ENCODE data around the gene HOXA7.

Gene HOXA7

DNA sequence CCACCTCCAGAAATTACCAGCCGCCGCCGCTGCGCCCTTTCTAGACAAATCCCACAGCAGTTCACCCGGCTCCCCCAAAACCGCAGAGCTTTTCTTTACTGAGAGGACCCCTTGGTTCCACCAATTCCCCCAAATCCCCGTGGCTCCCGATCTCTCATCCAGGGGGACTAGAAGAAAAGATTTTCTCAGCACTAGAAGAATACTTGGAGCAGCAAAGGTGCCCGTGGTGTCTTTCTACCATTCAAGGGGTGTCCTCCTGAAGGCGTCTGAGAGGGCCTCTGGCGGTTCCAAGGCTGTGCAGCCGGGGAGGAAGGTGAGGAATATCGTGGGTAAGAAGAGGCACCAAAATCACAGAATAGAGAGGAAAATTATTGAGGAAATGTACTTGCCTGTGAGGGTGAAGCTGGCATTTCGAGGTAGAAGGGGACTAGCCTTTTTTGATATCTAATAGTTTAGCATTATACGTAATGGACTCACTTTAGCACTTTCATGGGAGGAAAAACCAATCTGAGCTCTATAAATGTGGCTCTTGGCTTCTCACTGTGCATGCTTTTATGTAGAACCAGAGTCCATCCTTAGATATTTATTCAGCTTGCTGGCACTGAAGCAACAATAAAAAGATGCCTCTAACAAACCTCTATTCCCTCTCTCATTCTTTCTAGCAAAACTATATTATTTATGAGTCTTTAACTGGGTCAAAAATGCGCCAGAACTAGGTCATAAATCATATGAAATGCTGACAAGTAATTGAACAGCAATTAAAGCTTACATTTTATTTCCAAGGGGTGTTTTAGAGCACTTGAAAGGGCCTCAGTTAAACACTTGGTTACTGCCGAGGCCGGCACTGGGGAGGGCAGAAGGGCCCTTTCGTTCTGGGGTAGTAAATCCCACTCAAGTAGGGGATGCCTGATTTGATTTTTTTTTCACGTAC lies 40.2 kb downstream of the HOXA7 start:
- no peak for DNase-seq

- DNase-seq = no peak
These were observed 41.1 kb downstream of the HOXA7 start for GRCh38 chr7:27115221-27116026.

DNA sequence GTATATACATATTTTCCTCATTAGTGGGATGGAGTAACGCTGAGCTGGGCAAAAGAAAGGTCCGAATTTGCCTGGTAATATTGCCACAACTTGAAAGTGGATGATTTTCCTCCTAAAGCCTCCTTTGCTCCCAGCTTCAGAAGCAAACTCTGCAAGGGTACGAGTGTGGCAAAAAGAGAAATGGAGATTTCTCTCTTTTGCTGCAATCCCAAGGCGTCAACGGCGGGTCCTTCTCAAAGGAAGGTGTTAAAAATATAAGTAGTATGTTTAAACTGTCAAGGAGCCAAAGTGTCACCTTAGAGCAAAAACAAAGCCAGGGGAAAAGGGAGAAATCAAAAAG lies 41.6 kb downstream of the HOXA7 start:
- DNase-seq = no peak

- DNase-seq = no peak
These were observed 42.3 kb downstream of the HOXA7 start for GRCh38 chr7:27113991-27114769.

- no peak for DNase-seq
These were observed 43.2 kb downstream of the HOXA7 start for GRCh38 chr7:27112955-27113949.

GRCh38 chr7:27112361-27112760 lies 44.1 kb downstream of the HOXA7 start:
- no peak for DNase-seq

- DNase-seq = no peak
These were observed 44.7 kb downstream of the HOXA7 start for GRCh38 chr7:27111751-27112277.

- DNase-seq = no peak
These were observed 45.3 kb downstream of the HOXA7 start for GRCh38 chr7:27111042-27111750.

- DNase-seq = no peak
These were observed 46.1 kb downstream of the HOXA7 start for GRCh38 chr7:27110186-27111031.

GRCh38 chr7:27109466-27110185 lies 46.8 kb downstream of the HOXA7 start:
- DNase-seq = no peak

GRCh38 chr7:27108390-27109127 lies 47.9 kb downstream of the HOXA7 start:
- no peak for DNase-seq

- no peak for DNase-seq
These were observed 48.8 kb downstream of the HOXA7 start for GRCh38 chr7:27107391-27108381.

GRCh38 chr7:27106901-27107240 lies 49.6 kb downstream of the HOXA7 start:
- DNase-seq = no peak

DNA sequence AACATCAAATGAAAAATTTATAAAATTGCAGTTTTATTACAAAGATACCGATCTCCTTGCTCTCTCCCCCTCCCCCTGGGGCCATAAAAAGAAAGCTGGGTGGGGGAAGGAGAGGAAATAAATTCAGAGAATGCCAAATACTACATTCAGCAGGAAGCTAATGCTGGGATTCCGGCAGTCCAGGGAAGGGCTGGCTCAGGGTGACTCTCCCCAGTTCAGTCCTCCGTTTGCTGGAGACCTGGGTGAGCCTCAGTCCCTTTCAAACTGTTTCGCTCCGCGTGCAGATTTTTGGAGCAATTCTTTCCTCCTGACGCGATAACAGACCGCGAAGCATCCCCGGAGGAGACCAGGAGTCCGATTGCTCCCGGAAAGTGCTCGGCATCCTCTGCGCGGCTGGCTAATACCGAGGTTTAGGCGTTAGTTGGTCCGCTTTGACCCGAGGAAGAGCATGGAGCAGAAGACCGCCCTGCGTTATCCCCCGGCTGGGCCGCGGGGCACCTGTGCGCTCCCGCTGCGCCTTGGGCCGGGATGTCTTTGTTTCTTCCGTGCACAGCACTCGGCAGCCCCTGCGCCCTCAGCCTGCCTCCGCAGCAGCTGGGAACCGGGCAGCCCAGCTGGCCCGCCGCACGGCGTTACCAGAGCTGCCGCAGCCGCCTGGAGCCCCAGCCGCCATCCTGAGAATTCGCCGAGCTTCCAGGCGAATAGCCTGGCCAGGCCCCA lies 50.1 kb downstream of the HOXA7 start:
- DNase-seq = no peak

DNA sequence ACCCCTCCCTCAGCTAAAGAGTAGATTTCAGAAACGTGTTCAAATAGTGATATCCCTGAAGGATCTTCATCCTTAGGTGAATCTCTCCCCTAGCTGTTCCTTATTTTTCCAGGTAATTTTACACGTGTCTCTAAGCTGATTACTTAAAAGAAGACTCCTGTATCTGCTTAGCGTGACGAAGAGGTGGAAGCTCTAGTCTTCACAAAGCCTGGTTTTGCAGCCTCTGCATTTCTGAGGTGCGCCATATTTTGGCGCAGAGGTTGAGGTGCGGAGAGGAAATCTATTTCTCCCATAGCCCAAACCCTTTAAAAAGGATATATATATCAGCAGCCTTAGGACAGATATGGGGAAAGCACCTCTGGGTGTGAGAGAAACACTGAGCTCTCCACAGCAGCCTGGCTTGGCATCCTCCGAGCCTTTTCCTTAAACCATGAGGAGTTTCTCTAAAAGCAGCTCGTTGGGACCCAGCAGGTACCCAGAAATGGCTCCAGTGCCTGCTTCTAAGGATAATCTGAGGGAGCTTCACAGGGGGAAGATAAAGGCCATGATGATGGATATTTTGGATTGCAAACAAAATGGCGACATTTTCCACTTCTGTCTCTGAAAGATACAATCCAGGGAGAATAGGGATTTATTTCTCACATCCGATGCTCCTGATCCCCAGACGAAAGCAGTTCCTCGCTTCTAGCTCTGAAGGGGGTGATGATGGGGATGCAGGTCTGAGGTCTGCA lies 51.0 kb downstream of the HOXA7 start:
- DNase-seq = no peak
